Measurements from ENCODE around the gene CPNE7. TPM values are rescaled to one million over a fixed set of nuclear protein-coding genes. Genes with fewer than 3 reads are reported as not detected.

CPNE7 gene
- total and polyA plus RNA-seq, 8 donors, result 0.92 to 6.2 (median 1.8) TPM; not detected in 1

DNA sequence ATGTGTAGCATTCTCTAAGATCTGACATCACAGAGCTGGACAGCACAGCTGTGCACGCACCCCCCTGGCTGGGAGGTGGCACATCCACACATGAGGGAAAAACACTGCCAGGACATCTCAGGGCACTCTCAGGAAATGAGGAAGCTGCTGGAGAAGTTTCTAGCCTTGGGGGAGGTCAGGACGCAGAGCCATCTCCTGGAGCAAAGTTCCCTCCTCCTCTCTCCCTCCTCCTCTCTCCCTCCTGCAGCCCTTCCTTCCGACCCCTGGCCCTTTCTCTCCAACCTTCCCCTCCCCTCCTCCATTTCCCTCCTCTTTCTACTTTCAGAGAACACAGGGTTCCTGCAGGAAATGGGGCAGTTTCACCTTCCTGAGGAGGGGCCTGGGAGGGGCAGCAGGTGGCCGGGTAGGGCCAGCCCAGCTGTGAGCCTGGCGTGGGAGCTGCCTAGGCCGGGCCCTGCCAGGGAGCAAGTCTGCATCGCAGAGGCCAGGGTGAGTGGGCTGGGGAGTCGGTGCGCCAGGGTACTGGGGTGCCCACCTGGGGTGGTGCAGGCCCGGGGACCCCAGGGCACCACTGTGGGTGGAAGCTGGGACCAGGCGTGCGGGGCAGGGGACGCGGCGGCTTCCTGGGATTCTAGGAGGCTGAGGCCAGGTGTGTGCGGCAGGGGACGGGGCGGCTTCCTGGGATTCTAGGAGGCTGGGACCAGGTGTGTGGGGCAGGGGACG, 37.8 kb downstream of the CPNE7 start, which contains the start of gene DPEP1:
Gene DPEP1, plus strand, starts transcription at position 412 of the 723 bp plus-strand sequence. CDS start 16,769 bp downstream, outside the sequence.
- peak in 1 of 2 donors; percentile 51 for DNase-seq
- 61 to 72% (median 67%) methylated on average over 14 to 19 of the region's 19 CpGs for WGBS, 5 donors
- Histone ChIP-seq H3K9me3 (no peaks in the 10 kb centered on the region), H3K27ac (no peak within 1 kb of the TSS), H3K36me3 (no peaks in the 10 kb centered on the region), H3K4me3 (no peak within 1 kb of the TSS), H3K27me3 (peaks cover 0 to 69% (median 10%) of the 10 kb centered on the region in 3 donors), H3K4me1 (peaks cover 0 to 5% (median 1%) of the 10 kb centered on the region in 4 donors)
- intact Hi-C loops (cut with DNase I; ENCODE audit: low total_unique reads), result no loop called here
- TF ChIP-seq POLR2AphosphoS5 (IDR thresholded peaks at IDR 0.05) (no peak), POLR2A (IDR thresholded peaks at IDR 0.05) (no peak), EP300 (IDR thresholded peaks at IDR 0.05) (no peak)
- TF ChIP-seq, protein P1, sequence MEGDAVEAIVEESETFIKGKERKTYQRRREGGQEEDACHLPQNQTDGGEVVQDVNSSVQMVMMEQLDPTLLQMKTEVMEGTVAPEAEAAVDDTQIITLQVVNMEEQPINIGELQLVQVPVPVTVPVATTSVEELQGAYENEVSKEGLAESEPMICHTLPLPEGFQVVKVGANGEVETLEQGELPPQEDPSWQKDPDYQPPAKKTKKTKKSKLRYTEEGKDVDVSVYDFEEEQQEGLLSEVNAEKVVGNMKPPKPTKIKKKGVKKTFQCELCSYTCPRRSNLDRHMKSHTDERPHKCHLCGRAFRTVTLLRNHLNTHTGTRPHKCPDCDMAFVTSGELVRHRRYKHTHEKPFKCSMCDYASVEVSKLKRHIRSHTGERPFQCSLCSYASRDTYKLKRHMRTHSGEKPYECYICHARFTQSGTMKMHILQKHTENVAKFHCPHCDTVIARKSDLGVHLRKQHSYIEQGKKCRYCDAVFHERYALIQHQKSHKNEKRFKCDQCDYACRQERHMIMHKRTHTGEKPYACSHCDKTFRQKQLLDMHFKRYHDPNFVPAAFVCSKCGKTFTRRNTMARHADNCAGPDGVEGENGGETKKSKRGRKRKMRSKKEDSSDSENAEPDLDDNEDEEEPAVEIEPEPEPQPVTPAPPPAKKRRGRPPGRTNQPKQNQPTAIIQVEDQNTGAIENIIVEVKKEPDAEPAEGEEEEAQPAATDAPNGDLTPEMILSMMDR (IDR thresholded peaks at IDR 0.05), result no peak

DNA sequence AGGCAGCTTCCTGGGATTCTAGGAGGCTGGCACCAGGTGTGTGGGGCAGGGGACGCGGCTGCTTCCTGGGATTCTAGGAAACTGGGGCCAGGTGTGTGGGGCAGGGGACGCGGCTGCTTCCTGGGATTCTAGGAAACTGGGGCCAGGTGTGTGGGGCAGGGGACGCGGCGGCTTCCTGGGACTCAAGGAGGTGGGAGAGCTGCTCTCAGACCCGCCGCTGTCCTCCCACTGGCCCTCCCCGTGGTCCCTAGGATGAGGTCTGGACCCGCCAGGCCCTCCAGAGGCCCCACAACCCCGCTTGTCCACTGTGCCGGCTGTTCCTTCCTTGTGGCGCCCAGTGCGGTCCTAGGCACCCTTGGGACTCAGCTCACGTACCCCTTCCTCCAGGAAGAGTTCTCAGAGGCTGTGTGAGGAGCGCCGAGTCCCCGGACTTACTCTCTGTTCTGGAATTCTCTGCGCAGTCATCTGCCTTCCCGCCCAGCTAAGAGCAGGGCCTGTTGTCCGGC, 38.4 kb downstream of the CPNE7 start:
- Histone ChIP-seq H3K36me3 (no peaks in the 10 kb centered on the region), H3K27ac (no peak overlapping the region), H3K4me1 (peaks cover 0 to 5% (median 1%) of the 10 kb centered on the region in 4 donors), H3K9me3 (no peaks in the 10 kb centered on the region), H3K27me3 (peaks cover 0 to 73% (median 10%) of the 10 kb centered on the region in 3 donors), H3K4me3 (no peak overlapping the region)
- intact Hi-C loops (cut with DNase I; ENCODE audit: low total_unique reads), result no loop called here
- no peak for DNase-seq
- 83 to 92% (median 90%) methylated on average over 11 to 22 of the region's 22 CpGs for WGBS, 5 donors
- TF ChIP-seq POLR2A (IDR thresholded peaks at IDR 0.05) (no peak), POLR2AphosphoS5 (IDR thresholded peaks at IDR 0.05) (no peak), EP300 (IDR thresholded peaks at IDR 0.05) (no peak)
- TF ChIP-seq, protein P1 (IDR thresholded peaks at IDR 0.05), result no peak

DNA sequence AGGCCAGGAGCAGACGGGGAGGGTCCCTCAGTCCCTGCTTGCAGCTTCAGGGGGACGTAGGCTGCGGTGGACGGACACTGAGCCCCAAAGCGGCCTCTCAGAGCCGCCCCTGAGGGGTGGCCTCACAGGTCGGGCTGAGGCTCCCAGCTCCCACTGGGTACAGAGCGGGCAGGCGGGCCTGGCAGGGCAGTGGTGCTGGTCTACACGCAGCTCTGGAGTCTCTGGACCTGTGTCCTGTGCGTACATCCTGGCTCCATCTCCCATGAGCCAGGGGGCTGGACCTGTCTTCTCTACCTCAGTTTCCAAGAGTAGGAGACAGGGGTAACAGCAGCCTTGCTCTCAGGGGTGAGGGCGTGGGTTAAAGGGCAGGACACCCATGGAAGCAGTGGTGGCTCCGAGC, 39.6 kb downstream of the CPNE7 start:
- WGBS, 5 donors, result 82 to 87% (median 85%) methylated on average over 6 to 13 of the region's 13 CpGs
- DNase-seq, result no peak
- H3K27me3 ChIP-seq, result peaks cover 0 to 75% (median 10%) of the 10 kb centered on the region in 3 donors
- H3K4me1 ChIP-seq, result peaks cover 0 to 5% (median 1%) of the 10 kb centered on the region in 4 donors
- H3K27ac ChIP-seq, result no peak overlapping the region
- TF ChIP-seq EP300 (IDR thresholded peaks at IDR 0.05) (no peak), POLR2A (IDR thresholded peaks at IDR 0.05) (no peak), POLR2AphosphoS5 (IDR thresholded peaks at IDR 0.05) (no peak)
- TF ChIP-seq, protein P1 (IDR thresholded peaks at IDR 0.05), result no peak
- intact Hi-C loops (cut with DNase I; ENCODE audit: low total_unique reads), result no loop called here
- H3K36me3 ChIP-seq, result no peaks in the 10 kb centered on the region
- H3K4me3 ChIP-seq, result no peak overlapping the region
- no peaks in the 10 kb centered on the region for H3K9me3 ChIP-seq

DNA sequence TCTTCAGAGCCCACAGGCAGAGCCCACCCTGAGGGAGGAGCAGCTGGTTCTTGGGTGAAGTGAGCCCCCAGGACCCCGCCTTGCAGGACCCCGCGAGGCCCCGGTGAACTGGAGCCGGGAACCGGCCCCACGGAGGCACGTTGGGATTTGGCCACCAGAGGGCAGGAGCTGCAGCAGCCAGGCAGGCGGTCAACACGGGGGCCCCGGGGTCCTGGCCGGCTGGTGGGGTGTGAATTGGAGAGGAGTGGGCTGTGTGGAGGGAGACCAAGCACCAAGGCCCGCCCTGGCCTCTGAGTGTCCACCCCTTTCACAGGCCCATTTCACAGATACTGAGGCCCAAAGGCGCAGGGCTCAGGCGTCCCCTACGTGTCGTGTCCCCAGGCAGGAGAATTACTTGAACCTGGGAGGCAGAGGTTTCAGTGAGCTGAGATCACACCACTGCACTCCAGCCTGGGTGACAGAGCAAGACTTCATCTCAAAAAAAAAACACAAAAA, 40.1 kb downstream of the CPNE7 start:
- intact Hi-C loops (cut with DNase I; ENCODE audit: low total_unique reads), result no loop called here
- WGBS, 5 donors, result 30 to 36% (median 32%) methylated on average over 14 to 17 of the region's 17 CpGs
- H3K27ac ChIP-seq, result no peak overlapping the region
- H3K4me1 ChIP-seq, result peaks cover 0 to 5% (median 1%) of the 10 kb centered on the region in 4 donors
- H3K4me3 ChIP-seq, result no peak overlapping the region
- H3K9me3 ChIP-seq, result no peaks in the 10 kb centered on the region
- TF ChIP-seq EP300 (IDR thresholded peaks at IDR 0.05) (no peak), POLR2A (IDR thresholded peaks at IDR 0.05) (no peak)
- TF ChIP-seq, protein P1 (IDR thresholded peaks at IDR 0.05), result peak in 5 of 7 experiments; percentile 6 to 66 (median 43)
- DNase-seq, result peak; percentile 47 to 60
- H3K36me3 ChIP-seq, result no peaks in the 10 kb centered on the region
- peaks cover 0 to 80% (median 13%) of the 10 kb centered on the region in 3 donors for H3K27me3 ChIP-seq
